PC-3 (cell line): ENCODE data around the gene IGFBP6. TPM values are rescaled to one million over a fixed set of nuclear protein-coding genes. Genes with fewer than 3 reads are reported as not detected.

Source experiments
- ATAC-seq: fragments of 200-7000 bp; cut with Tn5 transposase; 2 replicates; pipeline ENCODE4 v1.9.1; 2020; ENCODE audit warnings: mild to moderate bottlenecking, moderate library complexity
- BruUV-seq: library from RNA; stranded (reverse); fragments of 400-500 nt; replicated peaks from 2 replicates; lab custom pipeline; 2021; lab: Mats Ljungman, UMichigan
- CTCF ChIA-PET: fragments of 300-600 bp; sonication (Branson Sonifier 250); formaldehyde crosslinking; loops from one replicate; lab custom pipeline; 2022; ENCODE audit warnings: antibody characterized with exemption; lab: Charles Lee
- POLR2A ChIA-PET: fragments of 300-600 bp; sonication (Branson Sonifier 250); formaldehyde crosslinking; loops from one replicate; lab custom pipeline; 2022; ENCODE audit warnings: antibody characterized with exemption; ENCODE audit not compliant: unreplicated experiment; lab: Charles Lee
- DNase-seq: peaks from one replicate; pipeline ENCODE4 v3.0.0-alpha.2; 2015
- H2AFZ ChIP-seq: fragments of 300-600 bp; sonication (generic); 2 replicates; pipeline ENCODE4 v1.6.0; 2016; ENCODE audit warnings: antibody characterized with exemption, low read length
- H3F3A ChIP-seq: fragments of 300-600 bp; sonication (generic); one replicate; pipeline ENCODE4 v1.6.0; 2017; ENCODE audit warnings: antibody characterized with exemption, low read length, control low read depth, mild to moderate bottlenecking; ENCODE audit not compliant: unreplicated experiment
- H3K27ac ChIP-seq: fragments of 300-600 bp; sonication (generic); 2 replicates; pipeline ENCODE4 v1.5.1; 2016; ENCODE audit warnings: mild to moderate bottlenecking, low read length
- H3K27me3 ChIP-seq: fragments of 300-600 bp; sonication (generic); 2 replicates; pipeline ENCODE4 v1.6.1; 2016; ENCODE audit warnings: low read length, mixed read lengths
- H3K36me3 ChIP-seq: fragments of 300-600 bp; sonication (generic); 2 replicates; pipeline ENCODE4 v1.6.1; 2016; ENCODE audit warnings: low read depth, mixed run types, low read length, mixed read lengths
- H3K4me1 ChIP-seq: fragments of 300-600 bp; sonication (generic); 2 replicates; pipeline ENCODE4 v1.5.1; 2016; ENCODE audit warnings: low read length; ENCODE audit not compliant: insufficient read depth
- H3K4me2 ChIP-seq: fragments of 300-600 bp; sonication (generic); 2 replicates; pipeline ENCODE4 v1.6.0; 2016; ENCODE audit warnings: low read length
- H3K4me3 ChIP-seq: fragments of 300-600 bp; sonication (generic); 2 replicates; pipeline ENCODE4 v1.5.1; 2016; ENCODE audit warnings: mild to moderate bottlenecking, low read length, mixed read lengths
- H3K79me2 ChIP-seq: fragments of 300-600 bp; sonication (generic); 2 replicates; pipeline ENCODE4 v1.6.1; 2017; ENCODE audit warnings: low read length, mixed read lengths
- H3K9ac ChIP-seq: fragments of 300-600 bp; sonication (generic); 2 replicates; pipeline ENCODE4 v1.6.0; 2016; ENCODE audit warnings: mild to moderate bottlenecking, low read length
- H3K9me2 ChIP-seq: fragments of 300-600 bp; sonication (generic); replicated peaks from 2 replicates; pipeline ENCODE4 v1.6.1; 2016; ENCODE audit warnings: mixed run types, low read length, mixed read lengths
- H3K9me3 ChIP-seq: fragments of 300-600 bp; sonication (generic); 2 replicates; pipeline ENCODE4 v1.6.1; 2016; ENCODE audit warnings: low read length, mixed read lengths
- H4K20me1 ChIP-seq: fragments of 300-600 bp; sonication (generic); 2 replicates; pipeline ENCODE4 v1.6.1; 2016; ENCODE audit warnings: low read length, mixed read lengths
- CTCF ChIP-seq: fragments of 300-600 bp; sonication (generic); conservative IDR thresholded peaks from 2 replicates; pipeline ENCODE4 v1.5.1; 2017; ENCODE audit warnings: antibody characterized with exemption, low read depth, mild to moderate bottlenecking, low read length
- EZH2 ChIP-seq: fragments of 300-600 bp; sonication (generic); IDR thresholded peaks from one replicate; pipeline ENCODE4 v1.6.1; 2017; ENCODE audit warnings: antibody characterized with exemption, mild to moderate bottlenecking, low read length; ENCODE audit not compliant: unreplicated experiment
- EZH2phosphoT487 ChIP-seq: fragments of 300-600 bp; sonication (generic); IDR thresholded peaks from 2 replicates; pipeline ENCODE4 v1.6.1; 2018; ENCODE audit warnings: mild to moderate bottlenecking, antibody characterized with exemption, low read length, borderline replicate concordance
- intact Hi-C: fragments of 100-400 bp; cut with micrococcal nuclease; formaldehyde crosslinking; loops from 2 replicates; pipeline ENCODE4 v1.9.0; 2023
- total RNA-seq: library from RNA; depleted of rRNA; stranded (reverse); fragments of >200 nt; gene quantifications from 2 replicates; pipeline ENCODE4 v1.2.3, GENCODE V29; 2014

Gene IGFBP6
- total RNA-seq, 1 experiment from 2014 or later = 256 TPM

- H3K4me3 ChIP-seq = no peak overlapping the region
- H3F3A ChIP-seq = peaks cover 3% of the 10 kb centered on the region
- ChIA-PET POLR2A (interaction anchor here (0.6 kb wide), 1 partner anchor 52 kb away, joined by 4 read pairs; no protein-coding TSS in a partner anchor), CTCF (interaction anchor here (2.5 kb wide), 1 partner anchor 34 kb away, joined by 37 read pairs; no protein-coding TSS in a partner anchor)
- TF ChIP-seq EZH2 = no peak
- TF ChIP-seq EZH2phosphoT487 = no peak
- TF ChIP-seq CTCF = no peak
- no peak overlapping the region for H3K27ac ChIP-seq
- no peaks in the 10 kb centered on the region for H3K9me2 ChIP-seq
- intact Hi-C loops = no loop called here
- H2AFZ ChIP-seq = no peak overlapping the region
- 0 out of 2 replicates have a peak, but pooled peaks cover 3% of the 10 kb centered on the region for H3K36me3 ChIP-seq
- H3K4me1 ChIP-seq = peaks cover 35% of the 10 kb centered on the region
- DNase-seq (peak; percentile 9), ATAC-seq (no peak)
- H3K4me2 ChIP-seq = no peak overlapping the region
- no peaks in the 10 kb centered on the region for H4K20me1 ChIP-seq
- no peaks in the 10 kb centered on the region for H3K9me3 ChIP-seq
- 0 out of 2 replicates have a peak, but pooled peaks cover 4% of the 10 kb centered on the region for H3K79me2 ChIP-seq
- no peaks in the 10 kb centered on the region for H3K27me3 ChIP-seq
- no peak overlapping the region for H3K9ac ChIP-seq
- no TSS peak for BruUV-seq
Measured at GRCh38 chr12:53100466-53101151, 3.1 kb downstream of the IGFBP6 start.

DNA sequence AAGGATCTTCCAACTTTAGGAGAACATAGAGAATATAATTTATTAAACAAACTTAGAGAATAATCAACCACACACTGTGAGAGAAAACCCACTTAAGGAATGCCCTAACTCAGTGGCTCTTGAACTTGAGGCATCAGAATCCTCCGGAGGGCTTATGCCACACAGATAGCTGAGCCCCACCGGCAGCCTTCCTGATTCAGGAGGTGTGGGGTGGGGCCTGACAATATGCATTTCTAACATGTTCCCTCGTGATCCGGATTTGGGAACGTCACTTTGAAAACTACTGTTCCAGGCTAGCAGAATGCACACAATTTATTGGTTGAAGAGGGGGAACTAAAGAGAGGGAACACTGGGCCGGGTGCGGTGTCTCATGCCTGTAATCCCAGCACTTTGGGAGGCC, 3.8 kb downstream of the IGFBP6 start:
- H3K9me2 ChIP-seq = no peaks in the 10 kb centered on the region
- no peak overlapping the region for H3K4me3 ChIP-seq
- no peak overlapping the region for H2AFZ ChIP-seq
- 0 out of 2 replicates have a peak, but pooled peaks cover 4% of the 10 kb centered on the region for H3K79me2 ChIP-seq
- H3K4me2 ChIP-seq = no peak overlapping the region
- H3K27ac ChIP-seq = no peak overlapping the region
- TF ChIP-seq CTCF (no peak), EZH2phosphoT487 (no peak), EZH2 (no peak)
- ChIA-PET POLR2A (interaction anchor here (0.6 kb wide), 1 partner anchor 53 kb away, joined by 4 read pairs; no protein-coding TSS in a partner anchor), CTCF (no interaction called here)
- no TSS peak for BruUV-seq
- no peak overlapping the region for H3K9ac ChIP-seq
- intact Hi-C loops = no loop called here
- ATAC-seq (no peak), DNase-seq (no peak)
- H3F3A ChIP-seq = peaks cover 3% of the 10 kb centered on the region
- no peaks in the 10 kb centered on the region for H3K9me3 ChIP-seq
- H3K4me1 ChIP-seq = peaks cover 31% of the 10 kb centered on the region
- H3K36me3 ChIP-seq = 0 out of 2 replicates have a peak, but pooled peaks cover 3% of the 10 kb centered on the region
- H4K20me1 ChIP-seq = no peaks in the 10 kb centered on the region
- H3K27me3 ChIP-seq = no peaks in the 10 kb centered on the region
